Hepatocyte (in vitro differentiated cells): Measurements from ENCODE around the gene FAM210A.

Experiments
- EZH2 ChIP-seq: fragments of 200-600 bp; sonication (generic); IDR thresholded peaks from 2 replicates; pipeline ENCODE4 v1.6.1; 2016; ENCODE audit warnings: antibody characterized with exemption, mild to moderate bottlenecking, borderline replicate concordance
- TF ChIP-seq, protein P1 (sequence below): fragments of 200-600 bp; sonication (generic); IDR thresholded peaks from 2 replicates; pipeline ENCODE4 v1.5.1; 2016; ENCODE audit warnings: antibody characterized with exemption, mild to moderate bottlenecking; ENCODE audit not compliant: poor library complexity

- TF ChIP-seq, protein P1, sequence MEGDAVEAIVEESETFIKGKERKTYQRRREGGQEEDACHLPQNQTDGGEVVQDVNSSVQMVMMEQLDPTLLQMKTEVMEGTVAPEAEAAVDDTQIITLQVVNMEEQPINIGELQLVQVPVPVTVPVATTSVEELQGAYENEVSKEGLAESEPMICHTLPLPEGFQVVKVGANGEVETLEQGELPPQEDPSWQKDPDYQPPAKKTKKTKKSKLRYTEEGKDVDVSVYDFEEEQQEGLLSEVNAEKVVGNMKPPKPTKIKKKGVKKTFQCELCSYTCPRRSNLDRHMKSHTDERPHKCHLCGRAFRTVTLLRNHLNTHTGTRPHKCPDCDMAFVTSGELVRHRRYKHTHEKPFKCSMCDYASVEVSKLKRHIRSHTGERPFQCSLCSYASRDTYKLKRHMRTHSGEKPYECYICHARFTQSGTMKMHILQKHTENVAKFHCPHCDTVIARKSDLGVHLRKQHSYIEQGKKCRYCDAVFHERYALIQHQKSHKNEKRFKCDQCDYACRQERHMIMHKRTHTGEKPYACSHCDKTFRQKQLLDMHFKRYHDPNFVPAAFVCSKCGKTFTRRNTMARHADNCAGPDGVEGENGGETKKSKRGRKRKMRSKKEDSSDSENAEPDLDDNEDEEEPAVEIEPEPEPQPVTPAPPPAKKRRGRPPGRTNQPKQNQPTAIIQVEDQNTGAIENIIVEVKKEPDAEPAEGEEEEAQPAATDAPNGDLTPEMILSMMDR: no peak
- TF ChIP-seq EZH2: no peak
Observed at GRCh38 chr18:13735681-13736080, 9.3 kb upstream of the FAM210A start.
